HL-60/S4 (cell line): Measurements from ENCODE around the gene RBL1.
"Not testable (repeated sequence)": the region's sequence is repeated elsewhere in the genome, so short reads cannot be mapped to it uniquely, and the experiment has no call there.

Source experiments
- in situ Hi-C: fragments of 300-500 bp; cut with MboI; formaldehyde crosslinking; loops from 2 replicates; pipeline ENCODE4 v1.14.3; 2022; ENCODE audit warnings: low sequenced_read_pairs

The RBL1 gene

GRCh38 chr20:37000171-37000570 lies 95.6 kb downstream of the RBL1 start:
- in situ Hi-C loops, result not testable (repeated sequence)

GRCh38 chr20:36998652-36999051 lies 97.1 kb downstream of the RBL1 start:
- in situ Hi-C loops, result no loop called here

- in situ Hi-C loops, result no loop called here
Measured at GRCh38 chr20:36997121-36997520, 98.7 kb downstream of the RBL1 start.

- in situ Hi-C loops, result not testable (repeated sequence)
Measured at GRCh38 chr20:36994221-36994620, 101.6 kb downstream of the RBL1 start.

- in situ Hi-C loops, result no loop called here
Measured at GRCh38 chr20:36992802-36993334, 102.9 kb downstream of the RBL1 start.

- in situ Hi-C loops, result no loop called here
Measured at GRCh38 chr20:36991703-36992102, 104.1 kb downstream of the RBL1 start.

- in situ Hi-C loops, result no loop called here
Measured at GRCh38 chr20:36989797-36990196, 106.0 kb downstream of the RBL1 start.

- in situ Hi-C loops, result no loop called here
Measured at GRCh38 chr20:36988494-36988966, 107.3 kb downstream of the RBL1 start.

GRCh38 chr20:36984257-36984638 lies 111.5 kb downstream of the RBL1 start:
- in situ Hi-C loops, result no loop called here

- in situ Hi-C loops, result no loop called here
Measured at GRCh38 chr20:36975099-36975818, 120.5 kb downstream of the RBL1 start.

GRCh38 chr20:36974660-36975059 lies 121.1 kb downstream of the RBL1 start:
- in situ Hi-C loops, result no loop called here

GRCh38 chr20:36971103-36971502 lies 124.7 kb downstream of the RBL1 start:
- in situ Hi-C loops, result no loop called here

- in situ Hi-C loops, result no loop called here
Measured at GRCh38 chr20:36969478-36970186, 126.2 kb downstream of the RBL1 start.

- in situ Hi-C loops, result no loop called here
Measured at GRCh38 chr20:36969051-36969450, 126.7 kb downstream of the RBL1 start.

GRCh38 chr20:36967636-36968035 lies 128.2 kb downstream of the RBL1 start:
- in situ Hi-C loops, result no loop called here

- in situ Hi-C loops, result not testable (repeated sequence)
Measured at GRCh38 chr20:36966965-36967364, 128.8 kb downstream of the RBL1 start.

GRCh38 chr20:36962354-36962941 lies 133.3 kb downstream of the RBL1 start:
- in situ Hi-C loops, result not testable (repeated sequence)

- in situ Hi-C loops, result no loop called here
Measured at GRCh38 chr20:36959242-36959641, 136.6 kb downstream of the RBL1 start.

GRCh38 chr20:36957875-36958667 lies 137.7 kb downstream of the RBL1 start:
- in situ Hi-C loops, result no loop called here

- in situ Hi-C loops, result no loop called here
Measured at GRCh38 chr20:36956674-36957073, 139.1 kb downstream of the RBL1 start.

GRCh38 chr20:36956016-36956415 lies 139.8 kb downstream of the RBL1 start:
- in situ Hi-C loops, result no loop called here
